ENCODE data around the gene USP26.

DNA sequence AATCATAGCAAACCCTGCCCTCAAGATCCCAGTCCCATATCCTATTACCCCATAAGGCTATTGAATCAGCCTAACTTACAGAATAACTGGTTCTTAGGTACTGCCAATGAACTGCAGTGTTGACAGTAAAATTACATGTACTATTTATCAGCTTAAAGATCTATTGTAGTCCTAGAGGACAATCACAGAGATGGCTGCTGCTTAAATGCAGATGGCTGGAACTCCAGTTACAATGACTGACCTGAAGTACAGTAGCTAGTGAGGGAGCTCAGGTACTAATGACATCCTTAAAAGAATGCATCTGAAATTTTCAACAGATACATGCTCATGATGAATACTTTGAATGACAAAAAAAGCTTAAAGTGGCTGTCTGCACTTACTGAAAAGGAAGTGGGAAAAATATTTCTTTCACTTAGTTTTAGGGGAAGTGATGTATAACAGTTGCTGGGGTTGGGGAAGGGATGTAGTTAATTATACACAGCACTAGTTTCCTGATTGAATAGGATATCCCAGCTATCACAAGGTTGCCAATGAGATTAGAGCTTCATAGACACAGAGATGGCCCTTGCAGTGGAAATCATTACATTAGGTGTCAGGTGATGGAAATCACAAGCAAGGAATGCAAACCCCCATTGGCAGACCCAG, 42.0 kb downstream of the USP26 start:
- TF ChIP-seq POLR2AphosphoS5 (IDR thresholded peaks at IDR 0.05; ENCODE audit: low read depth, low read length) (no peak), SIN3A (IDR thresholded peaks at IDR 0.05; ENCODE audit: borderline replicate concordance, insufficient read depth, low read length) (no peak)

Measured in PFSK-1 (cell line).